Osteoblast (primary cell): ENCODE results near the gene RGS17. TPM values are rescaled to one million over a fixed set of nuclear protein-coding genes. Genes with fewer than 3 reads are reported as not detected.
"Not testable (repeated sequence)": the region's sequence is repeated elsewhere in the genome, so short reads cannot be mapped to it uniquely, and the experiment has no call there.

ENCODE experiments used
- DNase-seq: peaks from one replicate; pipeline ENCODE4 v3.0.0; 2011; ENCODE audit warnings: low spot score, mixed read lengths; ENCODE audit not compliant: insufficient read length; ENCODE audit errors: missing footprints
- H2AFZ ChIP-seq: 2 replicates; pipeline ENCODE4 v1.6.0; 2011; ENCODE audit warnings: mild to moderate bottlenecking, low read length
- H3K27ac ChIP-seq: 2 replicates; pipeline ENCODE4 v1.5.1; 2011; ENCODE audit warnings: mild to moderate bottlenecking, low read depth, low read length, moderate library complexity
- H3K27me3 ChIP-seq: 2 replicates; pipeline ENCODE4 v1.6.0; 2012; ENCODE audit warnings: mild to moderate bottlenecking, control low read depth, inconsistent platforms, low read length, moderate library complexity; ENCODE audit not compliant: insufficient read depth
- H3K36me3 ChIP-seq: 2 replicates; pipeline ENCODE4 v1.5.1; 2011; ENCODE audit warnings: mild to moderate bottlenecking, low read length, control low read depth, moderate library complexity; ENCODE audit not compliant: insufficient read depth
- H3K4me1 ChIP-seq: 2 replicates; pipeline ENCODE4 v1.5.1; 2011; ENCODE audit warnings: mild to moderate bottlenecking, low read length, control low read depth, moderate library complexity; ENCODE audit not compliant: insufficient read depth
- H3K4me2 ChIP-seq: 2 replicates; pipeline ENCODE4 v1.6.0; 2011; ENCODE audit warnings: mild to moderate bottlenecking, low read length; ENCODE audit not compliant: insufficient read depth
- H3K4me3 ChIP-seq: fragments of 200-600 bp; sonication (generic); 3 replicates; pipeline ENCODE4 v1.5.1; 2012; ENCODE audit warnings: mild to moderate bottlenecking, low read length, inconsistent platforms; ENCODE audit not compliant: insufficient read depth
- H3K79me2 ChIP-seq: 2 replicates; pipeline ENCODE4 v1.6.0; 2012; ENCODE audit warnings: mild to moderate bottlenecking, low read length, control low read depth, inconsistent platforms; ENCODE audit not compliant: insufficient read depth
- H3K9me3 ChIP-seq: 2 replicates; pipeline ENCODE4 v1.5.1; 2011; ENCODE audit warnings: low read depth, low read length, control low read depth
- H4K20me1 ChIP-seq: 2 replicates; pipeline ENCODE4 v1.6.0; 2012; ENCODE audit warnings: mild to moderate bottlenecking, low read length, control low read depth; ENCODE audit not compliant: insufficient read depth
- small RNA-seq: library from RNA; depleted of rRNA; stranded (forward); fragments of <200 nt; gene quantifications from one replicate; pipeline ENCODE3, GENCODE V24; 2012
- total RNA-seq: library from RNA; depleted of rRNA; stranded (reverse); fragments of >200 nt; gene quantifications from 2 replicates; pipeline ENCODE4 v1.2.3, GENCODE V29; 2012
- TF ChIP-seq, protein P1 (sequence below): IDR thresholded peaks from 2 replicates; pipeline ENCODE4 v1.5.1; 2011; ENCODE audit warnings: mild to moderate bottlenecking, low read depth, low read length, moderate library complexity; ENCODE audit errors: extremely low read depth

Gene RGS17
- total RNA-seq, 1 donor: 1.4 TPM

DNA sequence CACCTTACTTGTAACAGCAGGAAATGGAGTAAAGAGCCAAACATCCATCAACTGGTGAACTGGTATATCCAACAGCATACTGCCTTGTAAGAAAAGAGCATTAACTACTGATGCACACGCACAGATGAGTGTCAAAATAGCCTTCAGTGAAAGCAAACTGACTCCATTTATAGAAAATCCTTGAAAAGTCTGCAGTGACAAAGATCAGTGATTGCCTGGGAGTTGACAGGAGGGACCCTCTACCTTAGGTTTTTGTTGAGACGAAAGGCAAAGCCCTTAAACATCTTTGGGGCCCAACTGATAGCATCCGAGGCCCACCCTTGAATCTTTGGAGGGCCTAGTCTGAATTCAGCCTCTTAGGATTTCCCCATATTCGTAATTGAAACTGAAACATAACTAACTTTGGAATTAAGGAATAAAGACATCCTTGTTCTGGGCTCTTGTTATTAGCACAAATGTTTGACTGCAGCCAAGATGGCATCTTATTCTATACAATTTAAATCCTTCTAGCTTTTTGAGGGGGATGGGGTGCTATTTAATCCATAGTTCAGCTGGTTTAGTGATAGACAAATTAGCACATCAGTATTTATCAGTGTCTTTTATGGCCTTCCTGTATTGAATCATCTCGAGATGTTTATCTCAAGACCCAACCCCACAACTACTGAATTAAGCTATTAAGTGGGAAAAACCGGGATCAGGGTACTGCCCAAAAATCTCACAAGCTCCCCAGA is 161.2 kb downstream of the RGS17 start:
- Histone ChIP-seq H3K79me2 (peaks cover 25% of the 10 kb centered on the region), H3K27ac (no peak overlapping the region), H3K9me3 (no peaks in the 10 kb centered on the region), H4K20me1 (no peaks in the 10 kb centered on the region), H3K4me3 (no peak overlapping the region), H3K36me3 (peaks cover 47% of the 10 kb centered on the region), H2AFZ (no peak overlapping the region), H3K4me2 (no peak overlapping the region), H3K4me1 (no peaks in the 10 kb centered on the region), H3K27me3 (no peaks in the 10 kb centered on the region)
- TF ChIP-seq, protein P1, sequence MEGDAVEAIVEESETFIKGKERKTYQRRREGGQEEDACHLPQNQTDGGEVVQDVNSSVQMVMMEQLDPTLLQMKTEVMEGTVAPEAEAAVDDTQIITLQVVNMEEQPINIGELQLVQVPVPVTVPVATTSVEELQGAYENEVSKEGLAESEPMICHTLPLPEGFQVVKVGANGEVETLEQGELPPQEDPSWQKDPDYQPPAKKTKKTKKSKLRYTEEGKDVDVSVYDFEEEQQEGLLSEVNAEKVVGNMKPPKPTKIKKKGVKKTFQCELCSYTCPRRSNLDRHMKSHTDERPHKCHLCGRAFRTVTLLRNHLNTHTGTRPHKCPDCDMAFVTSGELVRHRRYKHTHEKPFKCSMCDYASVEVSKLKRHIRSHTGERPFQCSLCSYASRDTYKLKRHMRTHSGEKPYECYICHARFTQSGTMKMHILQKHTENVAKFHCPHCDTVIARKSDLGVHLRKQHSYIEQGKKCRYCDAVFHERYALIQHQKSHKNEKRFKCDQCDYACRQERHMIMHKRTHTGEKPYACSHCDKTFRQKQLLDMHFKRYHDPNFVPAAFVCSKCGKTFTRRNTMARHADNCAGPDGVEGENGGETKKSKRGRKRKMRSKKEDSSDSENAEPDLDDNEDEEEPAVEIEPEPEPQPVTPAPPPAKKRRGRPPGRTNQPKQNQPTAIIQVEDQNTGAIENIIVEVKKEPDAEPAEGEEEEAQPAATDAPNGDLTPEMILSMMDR: no peak
- no peak for DNase-seq

DNA sequence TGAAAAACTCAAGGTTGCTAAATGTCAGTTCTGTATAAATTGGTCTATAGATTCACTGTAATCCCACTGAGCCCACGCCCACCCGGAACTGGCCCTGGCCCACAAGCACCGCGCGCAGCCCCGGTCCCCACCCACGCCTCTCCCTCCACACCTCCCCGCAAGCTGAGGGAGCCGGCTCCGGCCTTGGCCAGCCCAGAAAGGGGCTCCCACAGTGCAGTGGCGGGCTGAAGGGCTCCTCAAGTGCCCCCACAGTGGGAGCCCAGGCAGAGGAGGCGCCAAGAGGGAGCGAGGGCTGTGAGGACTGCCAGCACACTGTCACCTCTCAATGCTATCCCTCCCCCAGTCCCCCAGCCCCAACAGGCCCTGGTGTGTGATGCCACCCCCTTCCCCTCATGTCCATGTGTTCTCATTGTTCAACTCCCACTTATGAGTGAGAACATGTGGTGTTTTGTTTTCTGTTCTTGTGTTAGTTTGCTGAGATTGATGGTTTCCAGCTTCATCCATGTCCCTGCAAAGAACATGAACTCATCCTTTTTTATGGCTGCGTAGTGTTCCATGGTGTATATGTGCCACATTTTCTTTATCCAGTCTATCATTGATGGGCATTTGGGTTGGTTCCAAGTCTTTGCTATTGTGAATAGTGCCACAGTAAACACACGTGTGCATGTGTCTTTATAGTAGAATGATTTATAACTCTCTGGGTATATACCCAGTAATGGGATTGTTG is 164.8 kb downstream of the RGS17 start:
- DNase-seq, H2AFZ ChIP-seq, H3K27ac ChIP-seq, H3K27me3 ChIP-seq, H3K4me2 ChIP-seq, H3K9me3 ChIP-seq, H3K4me1 ChIP-seq, H3K4me3 ChIP-seq, H4K20me1 ChIP-seq, H3K79me2 ChIP-seq: not testable (repeated sequence)
- H3K36me3 ChIP-seq: peaks cover 19% of the 10 kb centered on the region

DNA sequence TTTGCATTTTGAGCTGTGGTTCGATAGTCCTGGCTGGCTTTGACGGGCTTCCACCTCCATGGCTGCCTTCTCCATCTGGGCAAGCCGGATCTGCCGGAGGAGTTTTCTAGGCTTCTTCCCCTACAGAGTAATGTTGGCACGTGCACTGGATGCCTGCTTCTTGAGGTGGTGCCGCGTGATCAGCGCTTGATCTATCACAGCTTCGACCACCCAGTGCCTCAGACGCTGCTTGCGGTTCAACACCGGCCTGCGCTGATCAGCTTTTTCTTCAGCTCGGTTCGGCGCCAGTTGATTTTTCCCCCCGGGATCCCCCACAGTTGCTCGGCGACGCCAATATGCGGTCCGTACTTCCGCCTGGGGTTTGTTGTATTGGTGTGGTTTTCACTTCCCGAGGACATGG is 171.7 kb downstream of the RGS17 start:
- TF ChIP-seq, protein P1: no peak
- Histone ChIP-seq H4K20me1 (no peaks in the 10 kb centered on the region), H3K4me2 (no peak overlapping the region), H3K9me3 (no peaks in the 10 kb centered on the region), H3K4me3 (no peak overlapping the region), H3K36me3 (no peaks in the 10 kb centered on the region), H3K27ac (no peak overlapping the region), H3K79me2 (no peaks in the 10 kb centered on the region), H2AFZ (no peak overlapping the region), H3K27me3 (no peaks in the 10 kb centered on the region), H3K4me1 (peaks cover 8% of the 10 kb centered on the region)
- DNase-seq: no peak

DNA sequence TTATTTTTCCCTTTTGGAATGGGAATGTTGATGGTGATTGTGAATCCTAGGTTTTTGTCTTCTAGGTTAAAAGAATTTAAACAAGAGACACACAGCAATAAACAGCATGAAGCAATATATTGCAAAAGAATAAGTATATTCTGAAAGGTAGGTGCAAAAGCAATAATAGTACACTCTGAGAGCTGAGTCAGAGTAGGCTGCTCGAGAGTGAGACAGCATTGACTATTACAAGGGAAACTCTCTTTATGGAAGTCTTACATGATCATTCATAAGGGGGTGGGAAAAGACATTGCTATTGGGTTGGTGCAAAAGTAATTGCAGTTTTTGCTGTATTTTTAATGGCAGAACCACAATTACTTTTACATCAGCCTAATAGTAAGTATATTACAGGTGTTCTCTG is 173.3 kb downstream of the RGS17 start:
- H3K4me2 ChIP-seq: no peak overlapping the region
- no peak for DNase-seq
- H2AFZ ChIP-seq: no peak overlapping the region
- no peaks in the 10 kb centered on the region for H3K36me3 ChIP-seq
- no peak overlapping the region for H3K27ac ChIP-seq
- H3K4me1 ChIP-seq: peaks cover 8% of the 10 kb centered on the region
- TF ChIP-seq, protein P1: no peak
- H3K79me2 ChIP-seq: no peaks in the 10 kb centered on the region
- no peak overlapping the region for H3K4me3 ChIP-seq
- H3K27me3 ChIP-seq: no peaks in the 10 kb centered on the region
- no peaks in the 10 kb centered on the region for H3K9me3 ChIP-seq
- H4K20me1 ChIP-seq: no peaks in the 10 kb centered on the region

Small RNA genes lying within 50 kb of the gene (small RNA-seq; reads per million reads assigned to genes)
- not detected for gene AL080276.1
- not detected for gene RNA5SP224

Other genes starting within 250 kb of the RGS17 start
- 6.5 and 8.5 TPM in 2 replicates for gene FBXO5, start 148.2 kb downstream of the RGS17 start, total RNA-seq
- gene MTRF1L, start 128.6 kb downstream of the RGS17 start, total RNA-seq: 17.4 and 18.8 TPM in 2 replicates